Measurements from ENCODE around the gene TRAPPC12. TPM values are rescaled to one million over a fixed set of nuclear protein-coding genes. Genes with fewer than 3 reads are reported as not detected.

The TRAPPC12 gene
- total RNA-seq, 4 donors from 2014 or later = 52.2 to 90.7 (median 77.6) TPM

DNA sequence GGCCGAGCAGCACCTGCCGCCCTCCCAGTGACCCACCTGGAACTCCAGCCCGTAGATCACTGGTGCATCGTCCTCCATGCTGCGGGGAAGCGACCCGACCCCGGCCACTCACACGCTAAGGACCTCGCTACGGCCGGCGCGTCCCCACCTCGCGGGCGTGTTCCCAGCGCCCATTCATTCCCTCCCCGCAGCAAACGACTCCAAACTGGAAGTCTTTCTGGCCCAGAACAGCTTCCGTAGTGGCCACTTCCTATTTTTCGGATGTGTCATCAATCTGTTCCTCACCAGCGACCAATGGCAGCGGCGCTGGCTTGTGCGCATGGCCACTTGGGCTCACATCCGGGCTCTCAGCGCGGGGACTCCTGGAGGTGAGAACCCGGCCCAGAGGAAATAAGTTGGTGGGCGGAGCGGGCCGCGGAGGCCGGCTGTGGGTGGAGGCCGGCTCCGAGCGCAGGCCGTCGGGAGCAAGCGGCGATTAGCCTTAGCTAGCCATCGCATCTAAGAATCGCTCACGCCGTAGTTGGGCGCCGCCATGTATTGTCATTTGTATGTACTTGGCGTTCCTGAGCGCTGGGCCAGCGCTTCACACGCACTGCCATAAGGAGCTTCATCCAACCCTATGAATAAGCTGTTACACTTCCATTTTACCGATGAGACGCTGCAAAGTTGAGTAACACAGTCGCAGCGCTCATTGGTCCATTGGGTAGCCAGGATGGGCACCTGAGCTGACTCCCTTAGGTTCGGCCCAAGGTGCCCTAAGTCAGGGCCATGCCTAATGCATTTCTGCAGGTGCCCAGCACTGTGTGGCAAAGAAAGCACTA lies 1.7 kb upstream of the TRAPPC12 start, which contains the start of gene EIPR1:
EIPR1 (minus strand) TSS at position 207 of the 821 bp plus-strand sequence; CDS start at position 78, 129 bp downstream.
- 4 to 14% methylated on average over 6 to 15 of the region's 57 CpGs for WGBS, 2 donors (ENCODE audit: low coverage in 1 of 2)
- Histone ChIP-seq H3K27ac (peak within 1 kb of the TSS; percentile 79 to 93 (median 90)), H3K27me3 (no peaks in the 10 kb centered on the region), H3K4me3 (peak within 1 kb of the TSS; percentile 72 to 88), H3K9me3 (no peaks in the 10 kb centered on the region), H3K4me1 (peaks cover 0 to 39% (median 12%) of the 10 kb centered on the region in 3 donors), H3K36me3 (peaks cover 0 to 7% of the 10 kb centered on the region in 2 donors)
- peak; percentile 97 for ATAC-seq
- TF ChIP-seq, protein P1, sequence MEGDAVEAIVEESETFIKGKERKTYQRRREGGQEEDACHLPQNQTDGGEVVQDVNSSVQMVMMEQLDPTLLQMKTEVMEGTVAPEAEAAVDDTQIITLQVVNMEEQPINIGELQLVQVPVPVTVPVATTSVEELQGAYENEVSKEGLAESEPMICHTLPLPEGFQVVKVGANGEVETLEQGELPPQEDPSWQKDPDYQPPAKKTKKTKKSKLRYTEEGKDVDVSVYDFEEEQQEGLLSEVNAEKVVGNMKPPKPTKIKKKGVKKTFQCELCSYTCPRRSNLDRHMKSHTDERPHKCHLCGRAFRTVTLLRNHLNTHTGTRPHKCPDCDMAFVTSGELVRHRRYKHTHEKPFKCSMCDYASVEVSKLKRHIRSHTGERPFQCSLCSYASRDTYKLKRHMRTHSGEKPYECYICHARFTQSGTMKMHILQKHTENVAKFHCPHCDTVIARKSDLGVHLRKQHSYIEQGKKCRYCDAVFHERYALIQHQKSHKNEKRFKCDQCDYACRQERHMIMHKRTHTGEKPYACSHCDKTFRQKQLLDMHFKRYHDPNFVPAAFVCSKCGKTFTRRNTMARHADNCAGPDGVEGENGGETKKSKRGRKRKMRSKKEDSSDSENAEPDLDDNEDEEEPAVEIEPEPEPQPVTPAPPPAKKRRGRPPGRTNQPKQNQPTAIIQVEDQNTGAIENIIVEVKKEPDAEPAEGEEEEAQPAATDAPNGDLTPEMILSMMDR (IDR thresholded peaks at IDR 0.05) = peak in 2 of 4 experiments; percentile 12 to 46
- TF ChIP-seq EP300 (IDR thresholded peaks at IDR 0.05) (no peak), POLR2AphosphoS5 (IDR thresholded peaks at IDR 0.05) (peak; percentile 83), POLR2A (IDR thresholded peaks at IDR 0.05) (peak; percentile 63 to 75)

DNA sequence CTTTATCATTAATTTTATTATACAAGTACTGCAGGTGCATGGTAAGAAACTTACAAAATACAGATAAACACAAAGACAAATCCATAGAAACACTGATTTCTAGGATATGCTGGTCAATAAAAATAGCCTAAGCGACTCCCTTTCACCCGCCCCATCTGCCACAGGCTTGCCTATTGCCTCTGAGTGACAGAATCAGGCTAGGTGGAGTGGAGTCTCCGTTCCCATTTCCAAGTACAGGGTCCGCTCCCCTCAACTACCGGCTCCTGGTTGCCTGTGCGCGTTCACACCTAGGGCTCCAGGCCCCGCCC lies 201 bp upstream of the TRAPPC12 start:
- peak overlapping the region; percentile 72 to 93 (median 90) for H3K27ac ChIP-seq
- H3K27me3 ChIP-seq = no peaks in the 10 kb centered on the region
- H3K36me3 ChIP-seq = peaks cover 0 to 13% of the 10 kb centered on the region in 2 donors
- H3K4me1 ChIP-seq = peaks cover 0 to 39% (median 12%) of the 10 kb centered on the region in 3 donors
- no peak for ATAC-seq
- TF ChIP-seq POLR2AphosphoS5 (IDR thresholded peaks at IDR 0.05) = no peak
- no peak for TF ChIP-seq POLR2A (IDR thresholded peaks at IDR 0.05)
- TF ChIP-seq, protein P1 (IDR thresholded peaks at IDR 0.05) = no peak
- no peak for TF ChIP-seq EP300 (IDR thresholded peaks at IDR 0.05)
- no peaks in the 10 kb centered on the region for H3K9me3 ChIP-seq
- H3K4me3 ChIP-seq = peak overlapping the region; percentile 82 to 86
- WGBS, 2 donors (ENCODE audit: low coverage in 1 of 2) = 28% methylated on average over 3 of the region's 8 CpGs; no CpG with 5 or more reads in 1 of the 2 donors

DNA sequence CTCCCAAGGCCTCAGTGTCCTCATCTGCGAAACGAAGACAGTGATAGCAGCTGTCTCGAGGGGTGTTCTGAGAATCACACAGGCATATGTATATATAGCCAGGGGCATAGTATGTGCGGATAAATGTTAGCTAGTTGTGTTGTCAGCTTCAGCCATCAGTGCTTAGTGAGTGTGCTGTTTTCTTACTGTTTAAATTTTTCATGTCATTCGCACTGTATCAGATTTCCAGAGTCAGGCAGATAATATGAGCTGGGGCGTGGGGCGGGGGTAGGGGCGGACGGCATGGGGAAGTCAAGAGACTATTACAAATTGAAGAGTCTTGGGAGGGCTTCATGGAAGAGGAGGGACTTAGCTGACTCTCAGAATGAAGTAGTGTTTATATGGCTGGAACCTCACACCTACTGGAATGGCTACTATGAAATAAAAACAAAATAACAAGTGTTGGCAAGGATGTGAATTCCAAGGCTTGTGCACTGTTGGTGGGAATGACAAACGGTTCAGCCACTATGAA lies 7.0 kb downstream of the TRAPPC12 start:
- no peaks in the 10 kb centered on the region for H3K9me3 ChIP-seq
- TF ChIP-seq, protein P1 (IDR thresholded peaks at IDR 0.05) = no peak
- TF ChIP-seq POLR2AphosphoS5 (IDR thresholded peaks at IDR 0.05) (no peak), EP300 (IDR thresholded peaks at IDR 0.05) (no peak), POLR2A (IDR thresholded peaks at IDR 0.05) (no peak)
- whole genome bisulfite sequencing, 2 donors (ENCODE audit: low coverage in 1 of 2) = 81 to 89% methylated on average over 8 of the region's 10 CpGs
- H3K27ac ChIP-seq = no peak overlapping the region
- peaks cover 0 to 57% of the 10 kb centered on the region in 2 donors for H3K36me3 ChIP-seq
- peaks cover 0 to under 1% (median 0%) of the 10 kb centered on the region in 3 donors for H3K4me1 ChIP-seq
- H3K27me3 ChIP-seq = no peaks in the 10 kb centered on the region
- no peak for ATAC-seq
- H3K4me3 ChIP-seq = no peak overlapping the region

- no peak for ATAC-seq
- Histone ChIP-seq H3K36me3 (peaks cover 0 to 62% of the 10 kb centered on the region in 2 donors), H3K4me3 (no peak overlapping the region), H3K4me1 (no peaks in the 10 kb centered on the region), H3K27me3 (no peaks in the 10 kb centered on the region), H3K9me3 (no peaks in the 10 kb centered on the region), H3K27ac (no peak overlapping the region)
- TF ChIP-seq POLR2AphosphoS5 (IDR thresholded peaks at IDR 0.05) (no peak), POLR2A (IDR thresholded peaks at IDR 0.05) (no peak), EP300 (IDR thresholded peaks at IDR 0.05) (no peak)
- TF ChIP-seq, protein P1 (IDR thresholded peaks at IDR 0.05) = no peak
- 72 to 78% methylated on average over 5 of the region's 5 CpGs for WGBS, 2 donors (ENCODE audit: low coverage in 1 of 2)
Observed at GRCh38 chr2:3387011-3387410, 7.5 kb downstream of the TRAPPC12 start.

Measured in gastroesophageal sphincter (tissue), 4 donors.